GM21367 (cell line): ENCODE data around the gene SYNM.
A peak's percentile ranks its signal among the peaks of the same experiment; 100 is the strongest.

ENCODE experiments used
- ATAC-seq: cut with Tn5 transposase; IDR thresholded peaks from one replicate; pipeline ENCODE4 v1.9.1; 2021; ENCODE audit not compliant: unreplicated experiment

Gene SYNM

DNA sequence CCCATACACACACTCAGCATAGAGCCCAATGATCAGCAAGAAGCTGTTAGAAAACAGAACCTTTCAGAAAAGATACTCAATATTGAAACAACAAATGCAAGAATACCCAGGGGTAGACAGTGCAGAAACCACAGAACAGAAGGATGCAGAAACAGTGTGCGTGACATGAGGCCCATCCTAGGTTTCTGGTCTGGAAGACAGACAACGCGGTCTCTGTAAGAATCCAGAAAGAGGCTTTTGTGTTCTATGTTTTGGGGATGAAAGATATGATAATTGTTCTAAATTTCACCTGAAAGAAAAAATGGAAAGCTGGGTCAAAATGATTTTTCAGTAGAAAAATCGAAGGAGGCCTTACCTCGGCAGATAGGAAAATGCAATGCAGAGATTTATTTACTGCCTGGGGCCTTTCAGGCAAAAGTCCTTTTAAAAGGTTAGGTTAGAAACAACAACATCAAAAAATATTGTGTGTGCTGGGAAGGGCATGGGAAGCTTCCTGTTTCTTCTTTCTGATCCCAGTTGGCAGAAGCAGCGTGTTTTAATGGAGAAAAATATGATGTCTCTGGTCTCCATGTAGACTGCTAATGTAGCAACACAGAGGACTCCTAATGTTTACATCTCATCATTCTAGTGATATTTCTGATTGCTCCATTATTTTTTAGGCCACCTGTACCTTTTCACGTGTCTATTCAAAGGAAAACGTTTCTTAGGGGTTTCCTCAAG lies 17.0 kb downstream of the SYNM start:
- no peak for ATAC-seq

GRCh38 chr15:99122831-99123712 lies 18.2 kb downstream of the SYNM start:
- ATAC-seq, result no peak

GRCh38 chr15:99123713-99124451 lies 19.0 kb downstream of the SYNM start:
- no peak for ATAC-seq

DNA sequence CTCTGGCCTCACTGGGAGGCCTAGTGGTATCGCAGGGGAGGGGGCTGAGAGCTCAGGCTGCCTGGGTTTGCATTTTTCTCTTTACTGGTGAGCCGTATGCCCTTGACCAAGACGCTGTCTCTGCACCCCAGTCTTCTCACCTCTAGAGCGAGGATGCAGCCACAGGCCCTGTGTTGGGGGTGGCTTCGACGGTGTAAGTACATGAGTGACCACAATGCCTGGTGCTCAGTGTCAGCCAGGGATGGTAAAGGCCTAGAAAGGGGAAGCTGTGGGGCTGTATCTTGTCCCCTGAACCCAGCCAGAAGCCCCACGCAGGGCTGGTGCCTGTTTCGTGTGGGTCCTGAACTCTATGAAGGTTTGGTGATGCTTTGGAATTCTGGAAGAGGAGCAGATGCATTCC lies 19.8 kb downstream of the SYNM start:
- ATAC-seq, result no peak

GRCh38 chr15:99125061-99125891 lies 20.4 kb downstream of the SYNM start:
- no peak for ATAC-seq

GRCh38 chr15:99126131-99126588 lies 21.3 kb downstream of the SYNM start:
- no peak for ATAC-seq

- no peak for ATAC-seq
Observed at GRCh38 chr15:99126930-99127329, 22.1 kb downstream of the SYNM start.

DNA sequence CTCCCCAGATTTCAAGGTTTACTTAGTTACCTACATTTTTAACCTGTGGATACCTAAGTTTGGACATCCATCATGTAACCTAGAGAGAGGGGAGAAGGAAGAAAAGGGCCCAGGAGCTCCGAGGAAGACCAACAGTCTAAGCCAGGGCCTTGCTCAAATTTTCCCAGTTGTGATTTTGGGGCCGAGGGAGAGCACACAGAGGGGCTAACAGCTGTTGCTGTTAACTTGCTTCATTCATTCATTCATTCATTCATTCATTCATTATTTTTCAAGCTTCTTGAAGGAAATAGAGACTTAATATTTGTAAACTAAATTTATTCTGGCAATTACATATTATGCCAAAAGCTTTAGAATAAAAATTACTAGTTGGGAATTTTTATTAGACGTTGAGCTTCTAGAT lies 22.9 kb downstream of the SYNM start:
- ATAC-seq, result no peak

DNA sequence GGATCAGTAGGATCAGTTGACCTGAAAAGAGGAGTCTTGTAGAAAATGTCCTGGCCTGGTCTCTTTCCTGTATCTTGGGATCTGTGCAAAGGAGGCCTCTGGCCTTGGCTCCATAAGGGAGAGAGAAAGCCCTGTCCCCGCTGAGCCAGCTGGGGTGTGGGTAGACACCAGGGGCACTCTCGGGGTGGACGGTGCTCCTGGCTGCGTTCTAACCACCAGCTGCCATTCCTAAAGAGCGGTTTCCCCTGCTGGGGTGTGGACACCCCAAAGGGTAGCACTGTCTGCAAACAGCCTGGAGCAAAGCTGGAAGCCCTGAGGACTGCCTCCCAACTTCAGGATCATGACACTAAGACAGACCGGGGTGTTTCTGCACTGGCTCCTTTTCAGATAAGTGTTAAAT lies 23.5 kb downstream of the SYNM start:
- ATAC-seq, result no peak

- no peak for ATAC-seq
Observed at GRCh38 chr15:99129644-99130043, 24.8 kb downstream of the SYNM start.

- no peak for ATAC-seq
Observed at GRCh38 chr15:99130314-99130713, 25.4 kb downstream of the SYNM start.

GRCh38 chr15:99130765-99131440 lies 26.0 kb downstream of the SYNM start:
- no peak for ATAC-seq

GRCh38 chr15:99131441-99132023 lies 26.7 kb downstream of the SYNM start:
- ATAC-seq, result no peak

GRCh38 chr15:99132122-99132521 lies 27.2 kb downstream of the SYNM start:
- no peak for ATAC-seq

DNA sequence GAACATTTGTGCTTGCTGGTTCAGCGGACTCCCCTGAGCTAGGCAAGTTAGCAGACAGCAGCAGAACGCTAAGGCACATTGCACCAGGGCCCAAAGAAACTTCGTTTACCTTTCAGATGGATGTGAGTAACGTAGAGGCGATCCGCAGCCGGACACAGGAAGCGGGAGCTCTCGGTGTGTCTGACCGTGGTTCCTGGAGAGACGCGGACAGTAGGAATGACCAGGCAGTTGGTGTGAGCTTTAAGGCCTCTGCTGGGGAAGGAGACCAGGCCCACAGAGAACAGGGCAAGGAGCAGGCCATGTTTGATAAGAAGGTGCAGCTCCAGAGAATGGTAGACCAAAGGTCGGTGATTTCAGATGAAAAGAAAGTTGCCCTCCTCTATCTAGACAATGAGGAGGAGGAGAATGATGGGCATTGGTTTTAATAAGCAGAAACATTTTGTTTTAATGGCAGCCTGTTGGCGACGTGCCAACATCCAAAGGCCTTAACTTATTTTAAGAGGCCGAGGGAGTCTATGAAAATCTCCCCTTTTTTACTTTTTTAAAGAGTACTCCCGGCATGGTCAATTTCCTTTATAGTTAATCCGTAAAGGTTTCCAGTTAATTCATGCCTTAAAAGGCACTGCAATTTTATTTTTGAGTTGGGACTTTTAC lies 27.9 kb downstream of the SYNM start:
- ATAC-seq, result no peak

GRCh38 chr15:99134317-99134821 lies 29.5 kb downstream of the SYNM start:
- no peak for ATAC-seq

DNA sequence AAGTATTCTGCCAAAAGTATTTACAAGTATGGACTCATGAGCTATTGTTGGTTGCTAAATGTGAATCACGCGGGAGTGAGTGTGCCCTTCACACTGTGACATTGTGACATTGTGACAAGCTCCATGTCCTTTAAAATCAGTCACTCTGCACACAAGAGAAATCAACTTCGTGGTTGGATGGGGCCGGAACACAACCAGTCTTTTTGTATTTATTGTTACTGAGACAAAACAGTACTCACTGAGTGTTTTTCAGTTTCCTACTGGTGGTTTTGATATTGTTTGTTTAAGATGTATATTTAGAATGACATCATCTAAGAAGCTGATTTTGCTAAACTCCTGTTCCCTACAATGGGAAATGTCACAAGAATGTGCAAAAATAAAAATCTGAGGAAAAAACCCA lies 30.3 kb downstream of the SYNM start:
- peak; percentile 84 for ATAC-seq

GRCh38 chr15:99137111-99137546 lies 32.2 kb downstream of the SYNM start:
- no peak for ATAC-seq

DNA sequence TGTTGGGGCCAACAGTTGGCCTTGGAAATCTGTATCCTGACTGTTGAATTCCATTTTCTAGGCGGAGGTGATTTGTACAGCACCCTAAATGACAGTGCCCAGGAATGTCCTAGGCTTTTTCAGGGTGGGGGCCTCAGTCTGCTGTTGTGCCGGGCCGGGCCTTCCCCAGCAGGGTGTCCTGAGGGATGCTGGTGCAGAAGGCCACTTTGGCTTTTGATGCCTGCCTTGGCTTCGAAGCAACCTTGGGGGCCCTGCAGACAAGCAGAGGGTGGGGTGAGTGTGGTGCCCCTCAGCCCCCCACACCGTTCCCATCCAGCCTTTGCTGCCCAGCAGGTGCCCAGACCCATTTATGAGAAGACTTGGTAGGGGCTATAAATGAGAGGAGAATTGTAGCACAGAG lies 33.0 kb downstream of the SYNM start:
- no peak for ATAC-seq
